ENCODE measurements around the gene PEAK1. TPM values are rescaled to one million over a fixed set of nuclear protein-coding genes. Genes with fewer than 3 reads are reported as not detected.

PEAK1 gene
- polyA plus RNA-seq, 1 donor (not counting 4 experiments of a cell fraction or from before 2014, with no cell fraction given), result 5.9 TPM

DNA sequence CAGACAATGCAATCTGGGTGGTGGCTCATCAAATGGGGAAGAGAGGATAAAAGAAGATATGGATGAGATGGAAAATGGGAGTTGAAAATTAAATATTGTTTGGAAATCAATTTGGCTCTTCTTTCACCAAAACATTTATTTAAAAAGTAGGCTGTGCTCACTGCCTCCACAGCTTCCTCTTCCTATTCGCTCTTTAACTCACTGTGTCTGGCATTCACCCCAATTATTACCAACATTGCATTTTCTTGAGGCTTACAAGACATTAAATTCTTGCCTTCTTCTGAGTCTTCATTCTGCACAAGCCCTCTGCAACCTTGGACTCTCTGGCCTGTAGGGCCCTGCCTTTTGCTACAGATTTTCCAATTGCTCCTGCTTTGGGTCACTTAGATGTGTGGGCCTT, 296.1 kb downstream of the PEAK1 start:
- Histone ChIP-seq H3K27me3 (ENCODE audit: control insufficient read depth, extremely low read depth, insufficient read depth, low read length) (no peaks in the 10 kb centered on the region), H3K36me3 (ENCODE audit: control insufficient read depth in 2 of 2, extremely low read depth in 1 of 2, insufficient read depth in 2 of 2, low read length in 2 of 2) (no peaks in the 10 kb centered on the region), H3K4me2 (ENCODE audit: control insufficient read depth, extremely low read depth, insufficient read depth, low read depth, low read length) (no peak overlapping the region), H3K79me2 (ENCODE audit: control insufficient read depth, insufficient read depth, low read length) (no peaks in the 10 kb centered on the region), H3K27ac (ENCODE audit: control insufficient read depth, insufficient read depth, low read length) (no peak overlapping the region), H4K20me1 (ENCODE audit: control insufficient read depth, extremely low read depth, insufficient read depth, low read length) (no peaks in the 10 kb centered on the region), H3K4me3 (ENCODE audit: control insufficient read depth in 2 of 3, extremely low read depth in 1 of 3, insufficient read depth in 2 of 3, low read depth in 1 of 3, low read length in 3 of 3) (no peak overlapping the region), H2AFZ (ENCODE audit: control insufficient read depth, low read length) (no peak overlapping the region), H3K9me1 (ENCODE audit: control insufficient read depth, extremely low read depth, insufficient read depth, low read length) (no peaks in the 10 kb centered on the region), H3K4me1 (ENCODE audit: control insufficient read depth, extremely low read depth, insufficient read depth, low read length) (no peaks in the 10 kb centered on the region), H3K9me3 (ENCODE audit: control insufficient read depth, low read depth, low read length) (no peaks in the 10 kb centered on the region), H3K9ac (ENCODE audit: control insufficient read depth, extremely low read depth, insufficient read depth, low read length) (no peak overlapping the region)
- DNase-seq (ENCODE audit: low read depth, low spot score) (no peak), FAIRE-seq (no peak)
- no peak for TF ChIP-seq EZH2 (IDR thresholded peaks at IDR 0.05; ENCODE audit: low read length)
- TF ChIP-seq, protein P1, sequence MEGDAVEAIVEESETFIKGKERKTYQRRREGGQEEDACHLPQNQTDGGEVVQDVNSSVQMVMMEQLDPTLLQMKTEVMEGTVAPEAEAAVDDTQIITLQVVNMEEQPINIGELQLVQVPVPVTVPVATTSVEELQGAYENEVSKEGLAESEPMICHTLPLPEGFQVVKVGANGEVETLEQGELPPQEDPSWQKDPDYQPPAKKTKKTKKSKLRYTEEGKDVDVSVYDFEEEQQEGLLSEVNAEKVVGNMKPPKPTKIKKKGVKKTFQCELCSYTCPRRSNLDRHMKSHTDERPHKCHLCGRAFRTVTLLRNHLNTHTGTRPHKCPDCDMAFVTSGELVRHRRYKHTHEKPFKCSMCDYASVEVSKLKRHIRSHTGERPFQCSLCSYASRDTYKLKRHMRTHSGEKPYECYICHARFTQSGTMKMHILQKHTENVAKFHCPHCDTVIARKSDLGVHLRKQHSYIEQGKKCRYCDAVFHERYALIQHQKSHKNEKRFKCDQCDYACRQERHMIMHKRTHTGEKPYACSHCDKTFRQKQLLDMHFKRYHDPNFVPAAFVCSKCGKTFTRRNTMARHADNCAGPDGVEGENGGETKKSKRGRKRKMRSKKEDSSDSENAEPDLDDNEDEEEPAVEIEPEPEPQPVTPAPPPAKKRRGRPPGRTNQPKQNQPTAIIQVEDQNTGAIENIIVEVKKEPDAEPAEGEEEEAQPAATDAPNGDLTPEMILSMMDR (optimal IDR thresholded peaks at IDR 0.05 in 1 of 3, IDR thresholded peaks at IDR 0.05 in 1 of 3, conservative IDR thresholded peaks at IDR 0.05 in 1 of 3; ENCODE audit: extremely low read depth in 1 of 3, insufficient read depth in 2 of 3, low read length in 3 of 3), result no peak
- dilution Hi-C loops (cut with MboI; ENCODE audit: extremely low pct_ligation_motif_present, low sequenced_read_pairs), result no loop called here

DNA sequence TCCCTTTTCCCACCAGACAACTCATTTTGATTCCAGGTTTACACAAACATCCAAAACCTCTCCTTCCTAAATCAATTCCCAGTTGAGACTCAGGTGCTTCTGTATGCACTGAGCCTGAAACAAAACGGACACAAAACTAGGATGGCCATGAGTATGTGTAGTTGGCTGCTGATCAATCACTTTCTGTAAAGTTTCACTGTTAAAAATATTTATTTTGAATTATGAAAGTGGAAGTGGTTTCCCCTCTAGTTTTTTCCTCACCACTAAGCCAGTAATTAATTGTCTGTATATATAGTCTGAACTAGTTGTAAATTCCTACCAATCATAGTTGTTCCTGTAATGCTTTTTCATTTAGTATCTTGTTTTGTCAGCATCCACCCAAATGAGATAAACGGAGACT, 297.3 kb downstream of the PEAK1 start:
- H3K4me1 ChIP-seq (ENCODE audit: control insufficient read depth, extremely low read depth, insufficient read depth, low read length), result no peaks in the 10 kb centered on the region
- H4K20me1 ChIP-seq (ENCODE audit: control insufficient read depth, extremely low read depth, insufficient read depth, low read length), result no peaks in the 10 kb centered on the region
- H3K9me3 ChIP-seq (ENCODE audit: control insufficient read depth, low read depth, low read length), result no peaks in the 10 kb centered on the region
- no peak for TF ChIP-seq EZH2 (IDR thresholded peaks at IDR 0.05; ENCODE audit: low read length)
- TF ChIP-seq, protein P1 (optimal IDR thresholded peaks at IDR 0.05 in 1 of 3, IDR thresholded peaks at IDR 0.05 in 1 of 3, conservative IDR thresholded peaks at IDR 0.05 in 1 of 3; ENCODE audit: extremely low read depth in 1 of 3, insufficient read depth in 2 of 3, low read length in 3 of 3), result no peak
- no peak overlapping the region for H3K4me2 ChIP-seq (ENCODE audit: control insufficient read depth, extremely low read depth, insufficient read depth, low read depth, low read length)
- H3K9ac ChIP-seq (ENCODE audit: control insufficient read depth, extremely low read depth, insufficient read depth, low read length), result no peak overlapping the region
- no peak overlapping the region for H3K27ac ChIP-seq (ENCODE audit: control insufficient read depth, insufficient read depth, low read length)
- no peaks in the 10 kb centered on the region for H3K9me1 ChIP-seq (ENCODE audit: control insufficient read depth, extremely low read depth, insufficient read depth, low read length)
- no peak overlapping the region for H2AFZ ChIP-seq (ENCODE audit: control insufficient read depth, low read length)
- no peaks in the 10 kb centered on the region for H3K36me3 ChIP-seq (ENCODE audit: control insufficient read depth in 2 of 2, extremely low read depth in 1 of 2, insufficient read depth in 2 of 2, low read length in 2 of 2)
- dilution Hi-C loops (cut with MboI; ENCODE audit: extremely low pct_ligation_motif_present, low sequenced_read_pairs), result no loop called here
- no peaks in the 10 kb centered on the region for H3K79me2 ChIP-seq (ENCODE audit: control insufficient read depth, insufficient read depth, low read length)
- no peaks in the 10 kb centered on the region for H3K27me3 ChIP-seq (ENCODE audit: control insufficient read depth, extremely low read depth, insufficient read depth, low read length)
- H3K4me3 ChIP-seq (ENCODE audit: control insufficient read depth in 2 of 3, extremely low read depth in 1 of 3, insufficient read depth in 2 of 3, low read depth in 1 of 3, low read length in 3 of 3), result no peak overlapping the region
- DNase-seq (ENCODE audit: low read depth, low spot score), result no peak
- FAIRE-seq, result no peak

Measured in keratinocyte (primary cell).